Mesendoderm (in vitro differentiated cells): ENCODE data around the gene SLCO1A2.

ENCODE experiments used
- DNase-seq: peaks from one replicate; pipeline ENCODE4 v3.0.0; 2013
- H2AK5ac ChIP-seq: 2 replicates; pipeline ENCODE4 v1.6.1; 2013; ENCODE audit warnings: low read length, inconsistent platforms
- H2BK120ac ChIP-seq: 2 replicates; pipeline ENCODE4 v1.6.1; 2013; ENCODE audit warnings: low read depth, mild to moderate bottlenecking, low read length, moderate library complexity, mixed read lengths
- H2BK15ac ChIP-seq: replicated peaks from 2 replicates; pipeline ENCODE4 v1.6.1; 2013; ENCODE audit warnings: low read depth, mild to moderate bottlenecking, moderate library complexity
- H2BK5ac ChIP-seq: 2 replicates; pipeline ENCODE4 v1.6.1; 2013; ENCODE audit warnings: low read length, inconsistent platforms
- H3K18ac ChIP-seq: 2 replicates; pipeline ENCODE4 v1.6.1; 2013; ENCODE audit warnings: mild to moderate bottlenecking, low read length, mixed read lengths
- H3K23ac ChIP-seq: one replicate; pipeline ENCODE4 v1.6.1; 2013; ENCODE audit warnings: low read length
- H3K27ac ChIP-seq: 2 replicates; pipeline ENCODE4 v1.5.1; 2013; ENCODE audit warnings: low read depth, mild to moderate bottlenecking, inconsistent platforms, low read length, moderate library complexity
- H3K27me3 ChIP-seq: 2 replicates; pipeline ENCODE4 v1.6.1; 2013; ENCODE audit warnings: low read length, control low read depth, mild to moderate bottlenecking, inconsistent platforms; ENCODE audit not compliant: insufficient read depth, poor library complexity
- H3K36me3 ChIP-seq: 2 replicates; pipeline ENCODE4 v1.6.1; 2013; ENCODE audit warnings: low read length, inconsistent platforms; ENCODE audit not compliant: control insufficient read depth, insufficient read depth
- H3K4ac ChIP-seq: one replicate; pipeline ENCODE4 v1.6.1; 2013; ENCODE audit warnings: low read depth, mild to moderate bottlenecking, low read length, moderate library complexity
- H3K4me1 ChIP-seq: 2 replicates; pipeline ENCODE4 v1.6.1; 2013; ENCODE audit warnings: low read depth, low read length, inconsistent platforms; ENCODE audit not compliant: control insufficient read depth
- H3K4me2 ChIP-seq: 2 replicates; pipeline ENCODE4 v1.6.1; 2013; ENCODE audit warnings: low read length
- H3K4me3 ChIP-seq: 2 replicates; pipeline ENCODE4 v1.5.1; 2013; ENCODE audit warnings: mild to moderate bottlenecking, low read length
- H3K56ac ChIP-seq: one replicate; pipeline ENCODE4 v1.6.1; 2013; ENCODE audit warnings: low read length
- H3K79me1 ChIP-seq: 2 replicates; pipeline ENCODE4 v1.6.1; 2013; ENCODE audit warnings: low read length, inconsistent platforms
- H3K79me2 ChIP-seq: 2 replicates; pipeline ENCODE4 v1.6.1; 2013; ENCODE audit warnings: mild to moderate bottlenecking, low read length; ENCODE audit not compliant: control insufficient read depth, insufficient read depth
- H3K9ac ChIP-seq: 2 replicates; pipeline ENCODE4 v1.6.1; 2013; ENCODE audit warnings: low read length, inconsistent platforms
- H4K5ac ChIP-seq: one replicate; pipeline ENCODE4 v1.6.1; 2013; ENCODE audit warnings: low read length
- H4K8ac ChIP-seq: one replicate; pipeline ENCODE4 v1.6.1; 2013; ENCODE audit warnings: low read depth, mild to moderate bottlenecking, control low read depth, low read length, moderate library complexity
- WGBS: extraction: QIAGEN DNeasy Blood & Tissue Kit; methylation state at CpG from one replicate; pipeline ENCODE4 v1.1.7; 2013; ENCODE audit warnings: low lambda C conversion rate, missing lambda C conversion rate; ENCODE audit not compliant: insufficient coverage; ENCODE audit errors: extremely low coverage; 5-methylcytosine and 5-hydroxymethylcytosine counted together

The SLCO1A2 gene

DNA sequence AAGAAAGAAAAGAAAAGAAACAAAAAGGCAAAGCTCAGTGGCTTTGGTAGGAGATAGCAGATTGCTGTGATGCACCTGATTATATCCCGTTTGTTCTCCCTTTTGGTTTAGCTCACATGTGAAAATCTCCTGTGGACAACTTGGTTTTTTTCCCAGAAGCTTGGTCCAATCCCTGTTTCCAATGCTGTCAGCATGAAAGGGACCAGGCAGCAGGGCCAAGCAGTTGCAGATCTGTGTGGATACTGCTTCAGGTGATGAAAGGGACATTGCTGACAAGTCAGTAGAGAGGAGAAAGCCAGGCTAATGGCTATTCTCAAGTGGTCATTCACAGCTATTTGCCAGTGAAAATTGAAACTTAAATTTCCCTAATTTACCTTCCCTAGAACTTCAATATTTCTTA is 18.8 kb upstream of the SLCO1A2 start:
- Histone ChIP-seq H3K9ac (no peak overlapping the region), H2BK15ac (no peak overlapping the region), H4K8ac (no peak overlapping the region), H3K4me3 (no peak overlapping the region), H2BK5ac (no peak overlapping the region), H2AK5ac (no peak overlapping the region), H3K4me2 (no peak overlapping the region), H4K5ac (no peak overlapping the region), H3K36me3 (no peaks in the 10 kb centered on the region), H3K79me1 (no peaks in the 10 kb centered on the region), H3K23ac (no peak overlapping the region), H3K27ac (no peak overlapping the region), H3K56ac (no peak overlapping the region), H3K4ac (no peak overlapping the region), H3K18ac (no peak overlapping the region), H3K27me3 (no peaks in the 10 kb centered on the region), H2BK120ac (no peak overlapping the region), H3K4me1 (no peaks in the 10 kb centered on the region), H3K79me2 (no peaks in the 10 kb centered on the region)
- no peak for DNase-seq
- WGBS = no CpG with 5 or more reads among the region's 1 CpG

DNA sequence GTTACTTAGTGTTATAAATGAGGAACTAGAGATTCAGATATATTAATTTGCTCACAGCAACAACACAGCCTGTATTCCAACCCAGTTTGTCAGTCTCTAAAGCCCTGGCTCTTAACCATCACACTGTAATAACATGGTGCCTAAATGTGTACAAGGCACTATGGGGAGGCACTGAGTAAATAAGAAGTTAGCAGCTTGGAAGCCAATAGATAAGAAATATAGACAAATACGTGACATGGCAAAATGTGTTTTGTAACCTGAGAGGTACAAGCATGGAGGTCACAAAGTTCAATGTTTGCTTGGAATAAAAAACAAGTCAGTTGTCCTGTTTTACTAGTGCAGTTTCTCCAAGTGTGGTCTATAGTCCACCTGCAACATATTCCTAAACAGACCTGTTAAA is 16.3 kb upstream of the SLCO1A2 start:
- Histone ChIP-seq H2BK15ac (no peak overlapping the region), H3K36me3 (no peaks in the 10 kb centered on the region), H3K4me2 (no peak overlapping the region), H3K4me3 (no peak overlapping the region), H3K27ac (no peak overlapping the region), H4K8ac (no peak overlapping the region), H3K4me1 (no peaks in the 10 kb centered on the region), H2BK120ac (no peak overlapping the region), H2BK5ac (no peak overlapping the region), H3K18ac (no peak overlapping the region), H3K4ac (no peak overlapping the region), H3K79me1 (no peaks in the 10 kb centered on the region), H3K27me3 (no peaks in the 10 kb centered on the region), H2AK5ac (no peak overlapping the region), H3K23ac (no peak overlapping the region), H3K79me2 (no peaks in the 10 kb centered on the region), H3K9ac (no peak overlapping the region), H4K5ac (no peak overlapping the region), H3K56ac (no peak overlapping the region)
- no peak for DNase-seq
- no CpG with 5 or more reads among the region's 1 CpG for WGBS

DNA sequence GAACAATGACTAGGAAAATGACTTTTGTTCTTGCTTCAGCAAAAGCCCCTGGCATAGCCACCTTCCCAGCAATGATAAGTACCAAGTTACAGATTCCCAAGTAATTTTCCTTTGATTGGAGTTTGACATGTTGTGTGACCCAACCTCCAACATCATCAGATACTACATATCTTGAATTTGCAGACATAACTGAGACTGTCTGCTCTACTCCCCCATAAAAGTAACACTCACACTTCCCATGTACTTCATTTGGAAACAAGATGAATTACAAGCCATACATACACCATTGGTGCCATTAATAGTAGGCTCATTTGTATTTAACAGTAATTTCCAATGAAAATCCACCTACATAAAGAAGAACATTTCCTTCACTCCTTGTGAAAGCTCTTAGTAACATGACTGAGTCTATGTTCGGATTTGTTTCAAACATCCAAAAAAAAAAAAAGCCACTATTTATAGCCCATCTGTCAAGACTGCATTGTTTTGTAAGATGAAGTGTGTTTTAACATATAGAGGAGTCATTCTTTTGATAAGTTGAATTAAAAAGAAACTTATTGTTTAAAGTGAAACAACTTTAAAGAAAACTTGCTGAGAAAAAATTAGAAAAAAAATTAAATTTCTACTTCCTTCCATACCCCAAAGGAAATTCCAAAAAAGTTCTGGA is 12.0 kb upstream of the SLCO1A2 start:
- DNase-seq = no peak
- Histone ChIP-seq H3K23ac (no peak overlapping the region), H3K79me2 (no peaks in the 10 kb centered on the region), H3K36me3 (no peaks in the 10 kb centered on the region), H3K18ac (no peak overlapping the region), H3K27me3 (no peaks in the 10 kb centered on the region), H3K27ac (no peak overlapping the region), H2BK15ac (no peak overlapping the region), H3K56ac (no peak overlapping the region), H2BK120ac (no peak overlapping the region), H3K79me1 (no peaks in the 10 kb centered on the region), H3K4me1 (no peaks in the 10 kb centered on the region), H2AK5ac (no peak overlapping the region), H3K4ac (no peak overlapping the region), H3K9ac (no peak overlapping the region), H3K4me2 (no peak overlapping the region), H4K5ac (no peak overlapping the region), H2BK5ac (no peak overlapping the region), H3K4me3 (no peak overlapping the region), H4K8ac (no peak overlapping the region)
- no CpG with 5 or more reads among the region's 1 CpG for WGBS

DNA sequence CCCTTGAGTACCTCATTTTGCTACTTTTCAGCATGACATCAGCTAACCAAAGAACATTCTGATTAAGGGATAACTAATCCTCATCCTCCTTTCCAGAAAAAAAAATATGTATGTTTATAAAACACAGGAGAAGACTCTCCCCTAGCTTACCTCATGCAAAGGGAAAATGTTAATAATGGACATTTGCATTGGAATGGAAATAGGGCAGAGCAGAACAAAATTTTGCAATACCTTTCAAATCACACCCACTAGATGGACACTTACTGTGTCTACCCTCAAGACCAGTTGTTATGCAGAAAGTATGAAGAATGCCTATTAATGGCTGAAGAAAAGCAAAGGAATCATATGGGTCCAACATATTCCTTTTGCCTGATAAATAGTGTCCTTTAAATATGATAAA is 8.9 kb upstream of the SLCO1A2 start:
- H3K18ac ChIP-seq = no peak overlapping the region
- H3K4me2 ChIP-seq = no peak overlapping the region
- H2BK5ac ChIP-seq = no peak overlapping the region
- no peak overlapping the region for H3K23ac ChIP-seq
- H3K27ac ChIP-seq = no peak overlapping the region
- H2BK120ac ChIP-seq = no peak overlapping the region
- no peak overlapping the region for H3K4me3 ChIP-seq
- H3K4me1 ChIP-seq = no peaks in the 10 kb centered on the region
- H2BK15ac ChIP-seq = no peak overlapping the region
- DNase-seq = no peak
- H4K8ac ChIP-seq = no peak overlapping the region
- H2AK5ac ChIP-seq = no peak overlapping the region
- no peak overlapping the region for H3K4ac ChIP-seq
- no peaks in the 10 kb centered on the region for H3K27me3 ChIP-seq
- no peaks in the 10 kb centered on the region for H3K79me1 ChIP-seq
- no peaks in the 10 kb centered on the region for H3K36me3 ChIP-seq
- no peak overlapping the region for H3K9ac ChIP-seq
- no peaks in the 10 kb centered on the region for H3K79me2 ChIP-seq
- H4K5ac ChIP-seq = no peak overlapping the region
- no peak overlapping the region for H3K56ac ChIP-seq

DNA sequence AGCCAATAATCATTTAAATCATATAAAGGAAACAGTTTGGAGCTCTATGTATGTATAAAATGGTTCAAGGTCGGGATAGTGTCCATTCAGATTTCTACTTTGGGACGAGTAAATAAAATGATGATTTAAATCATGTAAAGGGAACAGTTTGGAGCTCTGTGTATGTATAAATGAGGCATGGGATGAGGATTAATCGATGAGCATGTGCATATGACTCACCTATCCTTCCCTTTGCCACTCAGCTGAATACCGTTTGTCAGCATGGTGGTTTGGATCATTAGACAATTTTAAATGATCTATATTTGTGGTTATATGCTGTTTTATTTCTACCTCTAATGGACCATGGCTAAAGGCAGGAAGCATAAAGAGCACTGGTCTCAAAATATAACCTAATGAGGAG is 7.1 kb upstream of the SLCO1A2 start:
- Histone ChIP-seq H3K27ac (no peak overlapping the region), H4K8ac (no peak overlapping the region), H3K4me2 (no peak overlapping the region), H3K79me1 (no peaks in the 10 kb centered on the region), H3K4me3 (no peak overlapping the region), H3K23ac (no peak overlapping the region), H3K27me3 (no peaks in the 10 kb centered on the region), H4K5ac (no peak overlapping the region), H3K79me2 (no peaks in the 10 kb centered on the region), H2BK15ac (no peak overlapping the region), H3K9ac (no peak overlapping the region), H2BK120ac (no peak overlapping the region), H3K4me1 (no peaks in the 10 kb centered on the region), H3K4ac (no peak overlapping the region), H2AK5ac (no peak overlapping the region), H2BK5ac (no peak overlapping the region), H3K18ac (no peak overlapping the region), H3K56ac (no peak overlapping the region), H3K36me3 (no peaks in the 10 kb centered on the region)
- WGBS = no CpG with 5 or more reads among the region's 4 CpGs
- DNase-seq = no peak

DNA sequence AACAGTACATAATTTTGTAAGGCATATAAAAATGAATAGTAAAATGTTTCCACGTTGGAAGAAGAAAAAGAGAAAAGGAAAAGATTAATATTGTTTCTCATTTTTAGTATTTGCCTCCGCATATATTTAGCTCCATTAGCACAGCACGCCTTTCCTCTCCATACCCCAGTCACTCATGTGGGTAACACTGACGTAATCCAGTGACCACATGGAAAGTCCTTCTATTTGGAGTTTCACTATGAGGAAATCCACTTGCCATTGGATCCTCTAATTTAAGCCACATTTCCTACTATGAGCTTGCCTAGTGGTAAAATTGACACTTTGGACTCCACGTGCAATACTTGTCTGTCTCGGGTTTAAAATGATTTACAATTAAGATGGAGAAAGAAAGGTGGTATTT is 5.7 kb upstream of the SLCO1A2 start:
- Histone ChIP-seq H3K4ac (no peak overlapping the region), H2BK120ac (no peak overlapping the region), H2AK5ac (no peak overlapping the region), H3K4me1 (no peaks in the 10 kb centered on the region), H3K23ac (no peak overlapping the region), H3K79me1 (no peaks in the 10 kb centered on the region), H3K9ac (no peak overlapping the region), H2BK15ac (no peak overlapping the region), H4K8ac (no peak overlapping the region), H3K36me3 (no peaks in the 10 kb centered on the region), H3K4me3 (no peak overlapping the region), H4K5ac (no peak overlapping the region), H3K4me2 (no peak overlapping the region), H3K18ac (no peak overlapping the region), H3K27ac (no peak overlapping the region), H2BK5ac (no peak overlapping the region), H3K79me2 (no peaks in the 10 kb centered on the region), H3K56ac (no peak overlapping the region), H3K27me3 (no peaks in the 10 kb centered on the region)
- no CpG with 5 or more reads among the region's 6 CpGs for WGBS
- no peak for DNase-seq
